K562 (cell line): ENCODE measurements around the gene TM7SF3. TPM values are rescaled to one million over a fixed set of nuclear protein-coding genes. Genes with fewer than 3 reads are reported as not detected.

Source experiments
- ADNP ChIP-seq: fragments of 200-800 bp; sonication (Bioruptor generic); IDR thresholded peaks from 2 replicates; pipeline ENCODE4 v1.6.1; 2016; ENCODE audit warnings: missing genetic modification characterization, missing compliant biosample characterization
- ARHGAP35 ChIP-seq: fragments of 450-650 bp; IDR thresholded peaks from 2 replicates; pipeline ENCODE4 v1.6.1; 2018; ENCODE audit not compliant: partially characterized antibody
- ATF3 ChIP-seq, 2 experiments: fragments of 450-650 bp in 1 of 2; sonication (generic) in 1 of 2; formaldehyde crosslinking in 1 of 2; IDR thresholded peaks in 1 of 2; conservative IDR thresholded peaks in 1 of 2; 2 replicates each; pipeline versions ENCODE4 v1.6.1 to v1.8.1; 2016 to 2023; ENCODE audit warnings: mild to moderate bottlenecking in 2 of 2, moderate library complexity in 2 of 2, inconsistent platforms in 1 of 2, missing genetic modification reagents in 1 of 2
- ATF7 ChIP-seq: fragments of 450-650 bp; IDR thresholded peaks from 2 replicates; pipeline ENCODE4 v1.7.1; 2014; ENCODE audit warnings: mild to moderate bottlenecking, moderate library complexity
- CEBPB ChIP-seq: fragments of 450-650 bp; IDR thresholded peaks from 2 replicates; pipeline ENCODE4 v1.6.1; 2016; ENCODE audit warnings: missing genetic modification characterization, missing compliant biosample characterization
- CXXC5 ChIP-seq: fragments of 250-450 bp; sonication (Bioruptor Pico); IDR thresholded peaks from 2 replicates; pipeline ENCODE4 v1.8.0; 2022; ENCODE audit warnings: inconsistent platforms, mild to moderate bottlenecking, moderate library complexity
- ELF4 ChIP-seq: fragments of 450-650 bp; formaldehyde crosslinking; IDR thresholded peaks from 2 replicates; pipeline ENCODE4 v1.4.0; 2022; ENCODE audit warnings: missing genetic modification characterization
- GATA2 ChIP-seq: sonication (generic); formaldehyde crosslinking; IDR thresholded peaks from 2 replicates; pipeline ENCODE4 v1.4.0; 2020; ENCODE audit warnings: mild to moderate bottlenecking, missing genetic modification reagents
- HNRNPH1 ChIP-seq: fragments of 200-400 bp; formaldehyde crosslinking; optimal IDR thresholded peaks from 2 replicates; pipeline ENCODE3; 2017; ENCODE audit warnings: low read depth, mild to moderate bottlenecking, low read length, moderate library complexity
- HOXB6 ChIP-seq: fragments of 250-450 bp; sonication (Bioruptor Pico); IDR thresholded peaks from 2 replicates; pipeline ENCODE4 v1.5.1; 2022; ENCODE audit warnings: mild to moderate bottlenecking, borderline replicate concordance
- KLF13 ChIP-seq: fragments of 450-650 bp; IDR thresholded peaks from 2 replicates; pipeline ENCODE4 v1.6.1; 2016; ENCODE audit warnings: missing genetic modification characterization, low read depth, mild to moderate bottlenecking, missing compliant biosample characterization, moderate library complexity, borderline replicate concordance
- NR2C2 ChIP-seq, 2 experiments: fragments of 200-800 bp in 1 of 2; sonication (Bioruptor generic) in 1 of 2; sonication (generic) in 1 of 2; formaldehyde crosslinking in 1 of 2; IDR thresholded peaks; 2 replicates each; pipeline versions ENCODE4 v1.6.1 to v1.8.0; 2016 to 2022; ENCODE audit warnings: mild to moderate bottlenecking in 1 of 2, missing compliant biosample characterization in 1 of 2, missing genetic modification characterization in 1 of 2, missing genetic modification reagents in 1 of 2
- PPARD ChIP-seq: fragments of 250-450 bp; sonication (Bioruptor Pico); IDR thresholded peaks from 2 replicates; pipeline ENCODE4 v1.8.0; 2022; ENCODE audit warnings: inconsistent platforms, mild to moderate bottlenecking, moderate library complexity
- PTRF ChIP-seq: fragments of 450-650 bp; IDR thresholded peaks from 2 replicates; pipeline ENCODE4 v1.6.1; 2016; ENCODE audit warnings: mild to moderate bottlenecking, missing genetic modification characterization, missing compliant biosample characterization
- TBP ChIP-seq: optimal IDR thresholded peaks from 2 replicates; pipeline ENCODE3; 2011; ENCODE audit warnings: low read depth, low read length, improper control_type of control experiment
- USF1 ChIP-seq: sonication (generic); formaldehyde crosslinking; IDR thresholded peaks from 2 replicates; pipeline ENCODE4 v1.9.0; 2022; ENCODE audit warnings: mild to moderate bottlenecking, missing genetic modification reagents
- ZBTB2 ChIP-seq: fragments of 450-650 bp; IDR thresholded peaks from 2 replicates; pipeline ENCODE4 v1.6.1; 2016; ENCODE audit warnings: antibody characterized with exemption
- ZNF444 ChIP-seq: fragments of 250-450 bp; sonication (Bioruptor Pico); IDR thresholded peaks from 2 replicates; pipeline ENCODE4 v1.4.0; 2020; ENCODE audit warnings: mild to moderate bottlenecking, moderate library complexity
- ZNF511 ChIP-seq: sonication (generic); formaldehyde crosslinking; IDR thresholded peaks from 2 replicates; pipeline ENCODE4 v1.8.0; 2022; ENCODE audit warnings: mild to moderate bottlenecking, missing genetic modification reagents
- ZNF740 ChIP-seq, 3 experiments: fragments of 200-800 bp in 1 of 3; sonication (Bioruptor generic) in 1 of 3; sonication (generic) in 1 of 3; formaldehyde crosslinking in 1 of 3; IDR thresholded peaks; 2 replicates each; pipeline versions ENCODE4 v1.6.1 to v1.8.0; 2016 to 2022; ENCODE audit warnings: mild to moderate bottlenecking in 2 of 3, missing compliant biosample characterization in 2 of 3, missing genetic modification characterization in 2 of 3, missing genetic modification reagents in 1 of 3
- polyA plus RNA-seq, 8 experiments: library from polyadenylated mRNA; depleted of rRNA in 4 of 8; stranded (reverse) in 5 of 8; unstranded in 3 of 8; fragments of >200 nt; fragmentation: Nextera tagmentation in 2 of 8; fragmentation: Illumina TruSeq in 1 of 8; extraction: Ambion mirVana in 2 of 8; extraction: Trizol in 1 of 8; gene quantifications; 2 replicates each; pipeline versions ENCODE4 v1.2.1 to v1.2.3, GENCODE V29; 2011 to 2014; ENCODE audit warnings: inconsistent platforms in 1 of 8, missing spikeins in 1 of 8
- total RNA-seq, 7 experiments: library from RNA; depleted of rRNA in 6 of 7; stranded (reverse); fragments of >200 nt in 6 of 7; fragmentation: Illumina TruSeq in 2 of 7; extraction: Trizol in 2 of 7; gene quantifications; 2 replicates each; pipeline versions ENCODE4 v1.2.1 to v1.2.3, GENCODE V29; 2011 to 2021; ENCODE audit warnings: low replicate concordance in 1 of 7

The TM7SF3 gene
- total and polyA plus RNA-seq, 9 of the 15 experiments (the other 6 are each of a cell fraction or from before 2014, with no cell fraction given) = 9.3 to 90.4 (median 24.8) TPM

- TF ChIP-seq ZNF511 (no peak), ZBTB2 (no peak), ADNP (tag) (0 out of 2 replicates have a peak, but pooled peaks have one; percentile 24), GATA2 (CRISPR knock-in tag) (no peak), ATF7 (peak; percentile 42; the same call in 1 of the 2 replicates), ELF4 (CRISPR knock-in tag) (no peak), PPARD (CRISPR knock-in tag) (no peak), USF1 (CRISPR knock-in tag) (no peak), TBP (no peak), ZNF444 (CRISPR knock-in tag) (no peak), KLF13 (tag) (no peak), ATF3 (IDR thresholded peaks at IDR 0.05) (peak; percentile 75), ATF3 (CRISPR knock-in tag; conservative IDR thresholded peaks at IDR 0.05) (no peak), PTRF (tag) (no peak), HNRNPH1 (no peak), ARHGAP35 (no peak), HOXB6 (CRISPR knock-in tag) (no peak), ZNF740 (CRISPR knock-in tag; IDR thresholded peaks at IDR 0.05) (no peak), ZNF740 (tag; IDR thresholded peaks at IDR 0.05) (no peak), CXXC5 (CRISPR knock-in tag) (no peak), CEBPB (tag) (no peak), NR2C2 (CRISPR knock-in tag; IDR thresholded peaks at IDR 0.05) (no peak), NR2C2 (tag; IDR thresholded peaks at IDR 0.05) (no peak)
These were observed 34.9 kb upstream of the TM7SF3 start (continued) for GRCh38 chr12:27048822-27049752.
